ENCODE measurements around the gene RNASE11.

GRCh38 chr14:20578784-20579502 is 8.9 kb downstream of the RNASE11 start:
- TF ChIP-seq CTCF (IDR thresholded peaks at IDR 0.05) (no peak), POLR2A (IDR thresholded peaks at IDR 0.05) (no peak)
